Occipital lobe (tissue), 2 donors: ENCODE data around the gene GTPBP2. TPM values are rescaled to one million over a fixed set of nuclear protein-coding genes. Genes with fewer than 3 reads are reported as not detected.
A peak's percentile ranks its signal among the peaks of the same experiment; 100 is the strongest.

ENCODE experiments used
- DNase-seq: peaks from one replicate; lab custom pipeline; 2025; lab: John Stamatoyannopoulos, UW
- total RNA-seq: library from RNA; depleted of rRNA; stranded (reverse); fragments of >200 nt; gene quantifications from one replicate; pipeline ENCODE4 v1.2.3, GENCODE V29; 2014

GTPBP2 gene, protein sequence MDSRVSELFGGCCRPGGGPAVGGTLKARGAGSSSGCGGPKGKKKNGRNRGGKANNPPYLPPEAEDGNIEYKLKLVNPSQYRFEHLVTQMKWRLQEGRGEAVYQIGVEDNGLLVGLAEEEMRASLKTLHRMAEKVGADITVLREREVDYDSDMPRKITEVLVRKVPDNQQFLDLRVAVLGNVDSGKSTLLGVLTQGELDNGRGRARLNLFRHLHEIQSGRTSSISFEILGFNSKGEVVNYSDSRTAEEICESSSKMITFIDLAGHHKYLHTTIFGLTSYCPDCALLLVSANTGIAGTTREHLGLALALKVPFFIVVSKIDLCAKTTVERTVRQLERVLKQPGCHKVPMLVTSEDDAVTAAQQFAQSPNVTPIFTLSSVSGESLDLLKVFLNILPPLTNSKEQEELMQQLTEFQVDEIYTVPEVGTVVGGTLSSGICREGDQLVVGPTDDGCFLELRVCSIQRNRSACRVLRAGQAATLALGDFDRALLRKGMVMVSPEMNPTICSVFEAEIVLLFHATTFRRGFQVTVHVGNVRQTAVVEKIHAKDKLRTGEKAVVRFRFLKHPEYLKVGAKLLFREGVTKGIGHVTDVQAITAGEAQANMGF
- 33.5 TPM for total RNA-seq

GRCh38 chr6:43629104-43629504, at the start of gene GTPBP2:
TSS of gene GTPBP2 (minus strand) at chr6:43629264. CDS start at chr6:43629162, 102 bp downstream.
- DNase-seq = peak; percentile 99

GRCh38 chr6:43678341-43678740, 49.3 kb upstream of the GTPBP2 start:
- DNase-seq = no peak

- DNase-seq = no peak
Observed at GRCh38 chr6:43677759-43678158, 48.7 kb upstream of the GTPBP2 start.

DNA sequence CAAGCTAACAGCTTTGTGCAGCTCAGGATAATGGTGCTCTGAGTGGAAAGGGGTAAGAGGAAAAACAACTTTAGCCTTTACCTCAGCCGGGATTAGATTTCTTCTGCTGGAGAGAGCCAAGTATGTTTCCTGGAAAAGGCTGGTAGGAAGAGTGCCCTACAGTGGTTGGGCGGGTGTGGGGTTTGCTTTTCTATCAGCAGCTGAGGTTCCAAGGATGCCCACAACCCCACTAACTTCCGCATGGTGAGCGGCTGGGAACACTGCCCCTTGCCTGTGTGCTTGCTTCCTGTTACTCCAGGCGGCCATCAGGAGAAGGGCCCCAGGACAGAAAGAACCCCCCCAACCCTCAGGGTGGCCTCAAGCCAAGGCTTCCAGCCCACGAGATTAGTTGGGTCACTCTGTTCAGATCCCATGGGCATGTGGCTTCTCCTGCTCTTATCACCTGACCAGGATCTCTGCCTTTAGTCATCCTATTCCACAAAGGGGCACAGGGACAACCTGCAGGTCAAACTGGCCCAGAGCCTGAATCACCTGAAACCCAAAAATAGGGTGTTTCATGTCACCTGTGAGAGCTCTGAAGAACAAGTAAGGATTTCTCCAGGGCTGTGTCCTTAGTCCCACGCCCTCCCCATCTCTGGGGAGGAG, 48.0 kb upstream of the GTPBP2 start:
- DNase-seq = no peak

- DNase-seq = no peak
Observed at GRCh38 chr6:43674921-43675320, 45.9 kb upstream of the GTPBP2 start.

GRCh38 chr6:43674291-43674690, 45.2 kb upstream of the GTPBP2 start:
- DNase-seq = no peak

DNA sequence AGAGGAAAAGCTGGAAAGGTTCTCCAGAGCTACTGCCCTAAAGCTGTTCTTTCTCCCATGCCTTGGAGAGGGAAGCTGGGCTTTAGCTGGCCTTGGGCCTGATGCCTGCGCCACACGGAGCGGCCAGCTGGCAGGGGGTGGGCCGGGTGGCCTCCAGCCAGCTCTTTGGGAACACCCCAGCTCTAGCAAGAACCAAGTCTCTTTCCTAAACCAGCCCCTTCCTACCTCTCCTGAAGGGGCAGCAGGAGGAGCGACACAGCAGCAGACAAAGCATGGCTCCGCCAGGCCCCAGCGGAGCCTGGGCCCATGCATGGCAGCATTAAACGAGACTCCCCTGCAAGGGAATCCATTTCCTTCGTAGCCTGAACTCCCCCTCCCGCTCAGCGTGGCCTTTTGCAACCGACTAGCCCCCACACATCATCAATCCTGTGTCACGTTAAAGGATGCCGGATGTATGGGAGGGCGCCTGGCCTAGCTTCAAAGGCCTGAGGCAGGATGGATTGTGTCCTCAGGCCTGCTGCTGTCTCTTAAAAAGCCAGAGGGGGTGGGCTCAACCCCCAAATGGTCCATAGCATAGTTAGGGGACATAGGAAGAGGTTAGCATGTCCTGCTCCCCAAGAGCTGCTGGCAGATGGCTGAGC, 44.5 kb upstream of the GTPBP2 start:
- DNase-seq = no peak

DNA sequence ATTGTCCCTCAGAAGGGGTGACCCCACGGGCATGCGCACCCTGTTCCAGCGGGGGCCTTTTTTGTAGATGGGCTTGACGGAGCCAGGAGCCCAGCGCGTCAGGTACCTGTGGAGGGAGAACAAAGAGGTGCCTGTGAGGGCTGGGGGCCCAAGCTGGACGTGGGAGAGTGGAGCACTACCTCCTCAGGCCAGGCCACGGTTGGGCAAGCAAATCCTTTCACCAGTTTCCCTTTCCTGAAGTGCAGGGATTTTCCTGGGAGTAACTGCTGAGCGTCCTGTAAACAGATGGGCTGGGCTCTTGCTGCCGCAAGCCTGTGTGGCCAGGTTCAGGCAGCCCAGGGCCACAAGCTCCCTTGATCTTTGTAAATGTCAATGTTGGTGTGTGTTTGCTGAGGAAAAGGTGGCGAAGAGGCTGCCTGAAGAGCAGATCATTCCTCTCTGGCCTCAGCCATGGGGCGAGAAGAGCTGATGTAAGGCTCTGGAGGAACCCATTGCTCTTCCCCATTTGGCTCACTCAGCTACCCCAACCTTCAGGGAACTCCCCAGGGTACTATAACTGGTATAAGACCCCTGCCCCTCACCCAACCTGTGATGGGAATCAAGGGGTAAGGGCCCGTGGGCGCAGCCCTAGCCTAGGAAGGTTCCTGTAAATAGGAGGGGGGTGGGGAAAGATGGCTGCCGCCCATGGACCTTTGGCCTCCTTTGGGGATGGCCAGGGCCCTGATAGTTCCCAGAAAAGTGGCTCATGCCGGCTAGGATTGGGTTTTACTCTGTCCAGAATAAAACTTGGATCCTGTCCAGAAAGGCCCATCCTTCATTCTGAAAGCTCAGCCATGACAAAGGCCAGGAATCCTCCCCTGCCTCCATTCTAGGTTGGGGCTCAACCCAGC, 43.0 kb upstream of the GTPBP2 start:
- no peak for DNase-seq

DNA sequence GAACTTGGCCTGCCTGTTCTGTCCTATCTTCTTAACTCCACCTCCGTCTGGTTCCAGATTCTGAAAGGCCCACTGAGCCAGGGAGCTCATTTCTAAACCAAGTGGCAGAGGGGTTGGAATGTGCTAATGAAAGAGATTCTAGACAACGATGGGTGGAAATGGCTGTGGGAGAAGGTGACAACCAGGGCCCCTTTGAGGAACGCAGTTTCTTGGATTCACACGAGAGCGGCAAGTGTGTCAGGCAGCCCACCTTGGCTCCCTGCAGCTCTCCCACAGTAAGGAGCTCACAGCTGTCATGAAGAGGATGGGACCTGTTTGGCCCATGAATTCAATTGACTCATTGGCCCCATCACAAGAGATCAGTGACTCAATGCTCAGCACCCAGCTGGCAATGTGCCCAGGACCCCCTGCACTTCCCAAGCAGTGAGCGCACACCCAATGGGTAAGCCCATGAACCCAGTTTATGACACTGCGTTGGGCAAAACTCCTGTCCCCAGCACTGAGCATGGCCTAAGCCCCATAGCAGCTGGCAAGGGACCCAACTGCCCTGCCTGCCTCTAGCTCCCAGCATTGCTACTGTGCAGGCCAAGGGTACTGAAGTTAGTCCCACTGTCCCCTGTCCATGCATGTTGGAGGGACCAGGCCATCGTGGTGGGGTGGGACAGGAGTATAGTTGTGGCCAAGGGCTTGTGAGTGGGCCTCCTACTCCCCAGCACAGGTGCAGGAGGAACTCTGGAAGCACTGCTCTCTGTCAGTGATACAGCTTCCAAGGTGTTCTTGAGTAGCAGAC, 42.1 kb upstream of the GTPBP2 start:
- no peak for DNase-seq

DNA sequence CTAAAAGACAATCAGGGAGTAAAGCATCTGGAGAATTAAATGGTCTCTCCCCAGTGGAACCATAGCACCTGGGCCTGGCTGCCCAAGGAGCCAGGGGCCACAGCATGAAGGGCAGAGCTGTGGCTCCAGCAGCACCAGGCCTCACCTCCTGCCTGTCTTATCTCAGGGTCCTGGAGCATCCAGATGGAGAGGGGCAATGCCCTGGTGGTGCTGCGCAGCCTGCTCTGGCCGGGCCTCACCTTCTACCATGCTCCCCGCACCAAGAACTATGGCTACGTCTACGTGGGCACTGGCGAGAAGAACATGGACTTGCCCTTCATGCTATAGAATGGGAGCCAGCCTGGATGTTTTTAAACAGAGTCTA, 41.5 kb upstream of the GTPBP2 start:
- no peak for DNase-seq

DNA sequence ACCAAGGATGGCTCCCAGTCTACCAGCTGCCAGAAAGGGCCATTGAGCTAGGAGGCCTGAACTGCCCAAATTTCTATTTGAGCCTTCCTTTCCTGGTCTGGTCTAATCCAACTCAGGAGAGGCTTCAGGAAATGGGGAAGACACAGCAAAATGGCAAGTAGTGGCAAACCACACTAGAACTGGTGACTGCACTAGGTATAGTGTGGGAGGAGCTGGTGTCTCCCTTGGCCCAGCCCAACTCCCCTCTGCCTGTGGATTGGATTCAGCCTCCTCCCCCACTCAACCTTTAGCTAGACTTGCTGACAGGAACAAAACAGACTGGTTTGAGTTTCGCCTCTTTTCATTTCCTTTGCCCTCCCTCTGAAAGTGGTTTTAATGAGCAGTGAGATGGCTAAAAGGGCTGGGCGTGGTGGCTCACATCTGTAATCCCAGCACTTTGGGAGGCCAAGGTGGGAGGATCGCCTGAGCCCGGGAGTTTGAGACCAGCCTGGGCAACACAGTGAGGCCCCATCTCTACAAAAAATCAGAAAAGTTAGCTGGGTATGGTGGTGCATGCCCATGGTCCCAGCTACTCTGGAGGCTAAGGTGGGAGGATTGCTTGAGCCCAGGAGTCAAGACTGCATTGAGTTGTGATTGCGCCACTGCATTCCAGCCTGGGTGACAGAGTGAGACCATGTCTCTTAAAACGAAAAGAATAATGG, 41.0 kb upstream of the GTPBP2 start:
- DNase-seq = no peak

DNA sequence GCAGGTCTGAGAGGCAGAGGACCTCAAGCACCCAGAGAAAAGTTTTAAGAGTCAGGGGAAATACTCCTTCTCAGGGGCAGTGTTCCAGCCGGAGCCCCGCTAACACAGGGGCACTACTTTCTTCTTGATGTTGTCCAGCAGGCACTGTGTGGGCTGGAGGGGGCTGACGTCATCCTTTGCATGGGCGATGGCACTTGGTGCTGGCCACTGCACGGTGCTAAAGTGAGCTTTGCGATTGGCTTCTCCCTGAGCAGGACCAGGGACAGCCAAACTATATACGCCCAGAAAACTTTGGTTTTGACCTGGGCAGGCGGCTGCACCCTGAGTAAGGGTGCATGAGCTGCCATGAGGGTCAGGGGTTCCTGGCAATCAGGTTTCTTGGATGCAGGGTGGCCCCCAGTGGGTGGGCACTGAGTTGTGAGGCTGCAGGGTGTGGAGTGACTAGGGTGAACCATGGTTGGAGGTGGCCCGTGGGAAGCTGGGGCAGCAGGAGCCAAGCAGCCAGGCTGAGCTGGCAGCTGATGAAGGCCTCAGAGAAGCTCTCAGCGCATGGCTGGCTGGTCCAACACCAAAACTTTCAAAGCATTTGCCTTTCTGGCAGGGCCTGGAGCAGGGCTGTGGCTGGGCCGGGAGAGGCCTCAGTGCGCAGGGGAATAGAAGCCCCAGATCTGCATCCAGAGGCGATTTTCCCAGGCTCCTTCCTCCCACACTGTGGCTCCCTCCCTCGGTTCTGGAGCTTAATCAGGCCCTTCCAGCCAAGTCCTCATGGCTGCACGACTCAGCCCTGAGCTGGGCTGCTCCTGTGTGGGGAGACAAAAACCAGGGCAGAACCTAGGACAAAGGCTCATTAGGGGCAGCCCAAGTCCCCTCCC, 40.2 kb upstream of the GTPBP2 start:
- DNase-seq = peak; percentile 44

- DNase-seq = peak; percentile 76
Observed at GRCh38 chr6:43668151-43669028, 39.3 kb upstream of the GTPBP2 start.

DNA sequence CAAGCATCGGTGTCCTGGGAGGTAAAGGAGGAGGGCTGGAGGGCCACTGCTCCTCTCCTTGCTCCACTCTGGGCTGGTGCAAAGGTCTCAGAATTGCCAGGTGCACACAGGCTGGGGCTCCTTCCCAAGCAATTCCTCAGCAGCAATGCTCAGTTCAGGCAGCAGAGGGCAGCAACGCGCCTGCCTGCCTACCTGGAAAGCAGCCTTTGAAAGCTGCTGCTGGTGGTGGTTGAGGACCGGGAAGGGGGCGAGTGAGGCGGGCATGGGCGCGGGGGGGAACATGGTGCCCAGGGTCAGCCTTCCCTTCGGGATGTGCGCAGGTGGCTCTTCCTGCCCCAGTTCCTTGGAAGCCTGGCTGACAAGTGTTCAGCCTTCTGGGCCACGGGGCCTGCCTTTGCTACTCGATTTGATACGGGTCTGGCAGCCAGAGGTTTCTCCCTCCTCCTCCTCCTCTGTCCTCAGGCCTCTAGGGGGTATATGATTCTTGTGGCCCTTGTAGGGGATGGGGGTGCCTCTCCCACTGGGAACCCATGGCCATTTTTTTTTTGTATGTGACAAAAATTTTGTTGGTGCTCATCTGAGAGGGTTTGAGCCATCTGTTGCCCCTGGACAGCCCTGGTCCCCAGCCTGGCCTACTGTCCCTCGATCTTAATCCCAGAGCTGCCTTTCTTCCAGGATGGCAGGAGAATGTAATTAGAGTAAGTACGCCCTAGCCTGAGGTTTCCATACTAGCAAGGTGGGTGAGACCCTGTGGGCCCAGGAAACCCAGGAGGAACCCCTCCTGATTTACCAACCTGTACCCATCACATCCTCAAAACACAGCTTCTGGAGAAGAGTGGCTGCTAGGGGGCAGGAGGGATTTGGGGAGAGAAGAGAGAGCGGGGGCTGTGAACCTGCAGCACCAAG, 38.4 kb upstream of the GTPBP2 start:
- DNase-seq = peak; percentile 78

GRCh38 chr6:43666196-43666920, 37.3 kb upstream of the GTPBP2 start:
- DNase-seq = no peak

GRCh38 chr6:43665376-43665775, 36.3 kb upstream of the GTPBP2 start:
- DNase-seq = no peak
